Breast epithelium (tissue), 3 donors: ENCODE measurements around the gene TUBB8.

ENCODE experiments used
- POLR2A ChIP-seq: fragments of 450-650 bp; IDR thresholded peaks from one replicate; pipeline ENCODE4 v1.6.1; 2016; ENCODE audit warnings: antibody characterized with exemption, mild to moderate bottlenecking, moderate library complexity
- TF ChIP-seq, protein P1 (sequence below), 3 donors: fragments of 450-650 bp; IDR thresholded peaks; one replicate each; pipeline ENCODE4 v1.5.1; 2016 to 2017; ENCODE audit warnings: antibody characterized with exemption in 3 of 3, mild to moderate bottlenecking in 3 of 3, moderate library complexity in 3 of 3

DNA sequence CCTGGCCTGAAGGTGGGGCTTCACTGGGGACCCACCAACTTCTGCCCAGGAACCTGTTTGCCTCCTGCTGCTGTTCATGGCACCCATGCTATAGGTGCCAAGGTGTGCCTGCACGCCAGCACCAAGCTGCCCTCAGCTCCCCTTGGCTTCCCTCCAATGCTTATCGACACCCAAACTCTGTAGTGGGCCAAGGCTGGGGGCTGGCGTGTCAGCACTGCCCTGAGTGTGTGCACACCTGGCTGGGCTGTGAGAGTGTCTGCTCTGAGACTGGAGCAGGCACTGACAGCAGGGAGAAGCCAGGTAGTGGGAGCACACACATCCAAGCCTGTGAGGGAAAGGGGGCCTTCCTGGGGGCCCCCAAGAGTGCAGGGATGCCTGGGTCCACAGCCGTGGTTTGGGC is 43.1 kb upstream of the TUBB8 start:
- no peak for TF ChIP-seq POLR2A
- TF ChIP-seq, protein P1, sequence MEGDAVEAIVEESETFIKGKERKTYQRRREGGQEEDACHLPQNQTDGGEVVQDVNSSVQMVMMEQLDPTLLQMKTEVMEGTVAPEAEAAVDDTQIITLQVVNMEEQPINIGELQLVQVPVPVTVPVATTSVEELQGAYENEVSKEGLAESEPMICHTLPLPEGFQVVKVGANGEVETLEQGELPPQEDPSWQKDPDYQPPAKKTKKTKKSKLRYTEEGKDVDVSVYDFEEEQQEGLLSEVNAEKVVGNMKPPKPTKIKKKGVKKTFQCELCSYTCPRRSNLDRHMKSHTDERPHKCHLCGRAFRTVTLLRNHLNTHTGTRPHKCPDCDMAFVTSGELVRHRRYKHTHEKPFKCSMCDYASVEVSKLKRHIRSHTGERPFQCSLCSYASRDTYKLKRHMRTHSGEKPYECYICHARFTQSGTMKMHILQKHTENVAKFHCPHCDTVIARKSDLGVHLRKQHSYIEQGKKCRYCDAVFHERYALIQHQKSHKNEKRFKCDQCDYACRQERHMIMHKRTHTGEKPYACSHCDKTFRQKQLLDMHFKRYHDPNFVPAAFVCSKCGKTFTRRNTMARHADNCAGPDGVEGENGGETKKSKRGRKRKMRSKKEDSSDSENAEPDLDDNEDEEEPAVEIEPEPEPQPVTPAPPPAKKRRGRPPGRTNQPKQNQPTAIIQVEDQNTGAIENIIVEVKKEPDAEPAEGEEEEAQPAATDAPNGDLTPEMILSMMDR (IDR thresholded peaks at IDR 0.05), result no peak
